ENCODE measurements around the gene OSER1. TPM values are rescaled to one million over a fixed set of nuclear protein-coding genes. Genes with fewer than 3 reads are reported as not detected.
A peak's percentile ranks its signal among the peaks of the same experiment; 100 is the strongest.

OSER1 gene
- total and polyA plus RNA-seq, 9 of the 15 experiments (the other 6 are each of a cell fraction or from before 2014, with no cell fraction given) = 15.5 to 57.3 (median 19.9) TPM

DNA sequence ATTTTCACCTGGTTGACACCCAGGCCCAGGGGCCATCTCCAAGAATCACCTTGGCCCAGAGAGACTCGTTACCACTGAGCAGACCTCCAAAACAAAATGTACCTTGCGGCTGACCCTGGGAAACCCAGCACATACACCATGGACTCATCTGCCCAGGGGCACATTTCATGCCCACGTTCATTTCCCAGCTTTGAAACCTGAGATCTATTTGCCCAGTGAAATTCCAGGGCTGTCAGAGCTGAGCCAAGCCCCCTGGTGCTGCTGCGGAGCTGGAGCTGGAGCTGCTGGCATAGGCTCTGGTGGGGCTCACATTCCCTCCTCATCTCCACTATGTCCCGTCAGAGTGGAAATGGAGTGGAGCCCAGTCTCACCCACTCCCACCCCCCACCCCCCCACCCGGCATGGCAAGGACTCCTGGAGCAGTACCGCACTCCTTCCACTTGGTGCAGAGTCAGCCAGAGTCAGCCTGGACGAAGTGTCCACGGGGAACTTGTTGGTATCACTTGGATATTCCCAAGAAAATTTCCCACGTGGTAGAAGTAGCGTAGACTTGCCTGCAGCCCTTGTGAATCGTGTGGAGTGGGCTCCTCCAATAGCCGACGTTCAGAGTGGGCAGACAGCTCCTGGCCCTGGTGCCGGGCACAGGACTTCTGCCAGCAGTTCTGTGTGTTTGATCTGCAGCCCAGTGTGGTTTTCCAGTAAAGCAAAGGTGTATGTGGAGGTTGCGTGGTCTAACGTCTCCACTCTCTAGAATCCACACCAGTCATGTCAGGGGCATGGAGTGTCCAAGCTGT is 18.1 kb upstream of the OSER1 start (continued):
- TF ChIP-seq ZNF408 (CRISPR knock-in tag; IDR thresholded peaks at IDR 0.05; ENCODE audit: low read depth) = no peak

DNA sequence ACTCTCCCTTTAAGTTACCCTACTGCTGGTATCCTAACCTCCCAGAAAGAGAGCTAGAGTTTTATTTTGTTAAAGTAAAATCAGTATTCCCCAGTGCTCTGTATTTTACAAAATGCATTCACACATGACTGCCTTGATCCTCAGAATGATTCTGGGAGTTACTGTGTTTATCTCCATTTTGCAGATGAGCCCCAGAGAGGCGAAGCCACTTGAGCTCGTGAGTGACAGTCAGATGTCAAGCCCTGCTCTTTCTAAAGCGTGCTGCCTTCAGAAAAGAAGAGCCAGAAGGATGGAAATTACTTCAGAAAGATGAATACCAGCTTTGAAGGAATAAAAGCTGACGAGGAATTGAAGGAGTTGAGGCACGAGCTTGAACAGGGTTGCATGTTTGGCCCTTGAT is 14.1 kb upstream of the OSER1 start:
- in situ Hi-C loops (cut with MboI) = no loop called here
- BruUV-seq (replicated peaks) = no TSS peak
- WGBS (ENCODE audit: insufficient coverage, low coverage, missing lambda C conversion rate) = 0% methylated on average over 5 of the region's 5 CpGs
- TF ChIP-seq, protein P1, sequence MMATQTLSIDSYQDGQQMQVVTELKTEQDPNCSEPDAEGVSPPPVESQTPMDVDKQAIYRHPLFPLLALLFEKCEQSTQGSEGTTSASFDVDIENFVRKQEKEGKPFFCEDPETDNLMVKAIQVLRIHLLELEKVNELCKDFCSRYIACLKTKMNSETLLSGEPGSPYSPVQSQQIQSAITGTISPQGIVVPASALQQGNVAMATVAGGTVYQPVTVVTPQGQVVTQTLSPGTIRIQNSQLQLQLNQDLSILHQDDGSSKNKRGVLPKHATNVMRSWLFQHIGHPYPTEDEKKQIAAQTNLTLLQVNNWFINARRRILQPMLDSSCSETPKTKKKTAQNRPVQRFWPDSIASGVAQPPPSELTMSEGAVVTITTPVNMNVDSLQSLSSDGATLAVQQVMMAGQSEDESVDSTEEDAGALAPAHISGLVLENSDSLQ (IDR thresholded peaks at IDR 0.05) = peak; percentile 63
- TF ChIP-seq, protein P2, sequence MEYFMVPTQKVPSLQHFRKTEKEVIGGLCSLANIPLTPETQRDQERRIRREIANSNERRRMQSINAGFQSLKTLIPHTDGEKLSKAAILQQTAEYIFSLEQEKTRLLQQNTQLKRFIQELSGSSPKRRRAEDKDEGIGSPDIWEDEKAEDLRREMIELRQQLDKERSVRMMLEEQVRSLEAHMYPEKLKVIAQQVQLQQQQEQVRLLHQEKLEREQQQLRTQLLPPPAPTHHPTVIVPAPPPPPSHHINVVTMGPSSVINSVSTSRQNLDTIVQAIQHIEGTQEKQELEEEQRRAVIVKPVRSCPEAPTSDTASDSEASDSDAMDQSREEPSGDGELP (CRISPR knock-in tag; IDR thresholded peaks at IDR 0.05; ENCODE audit: borderline replicate concordance) = no peak
- TF ChIP-seq ZNF41 (CRISPR knock-in tag; conservative IDR thresholded peaks at IDR 0.05) = no peak
- TF ChIP-seq, protein P3, sequence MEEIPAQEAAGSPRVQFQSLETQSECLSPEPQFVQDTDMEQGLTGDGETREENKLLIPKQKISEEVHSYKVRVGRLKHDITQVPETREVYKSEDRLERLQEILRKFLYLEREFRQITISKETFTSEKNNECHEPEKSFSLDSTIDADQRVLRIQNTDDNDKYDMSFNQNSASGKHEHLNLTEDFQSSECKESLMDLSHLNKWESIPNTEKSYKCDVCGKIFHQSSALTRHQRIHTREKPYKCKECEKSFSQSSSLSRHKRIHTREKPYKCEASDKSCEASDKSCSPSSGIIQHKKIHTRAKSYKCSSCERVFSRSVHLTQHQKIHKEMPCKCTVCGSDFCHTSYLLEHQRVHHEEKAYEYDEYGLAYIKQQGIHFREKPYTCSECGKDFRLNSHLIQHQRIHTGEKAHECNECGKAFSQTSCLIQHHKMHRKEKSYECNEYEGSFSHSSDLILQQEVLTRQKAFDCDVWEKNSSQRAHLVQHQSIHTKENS (CRISPR knock-in tag; IDR thresholded peaks at IDR 0.05) = no peak
- no peak for TF ChIP-seq ETS2 (tag; IDR thresholded peaks at IDR 0.05; ENCODE audit: borderline replicate concordance, poor library complexity, severe bottlenecking)
- TF ChIP-seq, protein P4, sequence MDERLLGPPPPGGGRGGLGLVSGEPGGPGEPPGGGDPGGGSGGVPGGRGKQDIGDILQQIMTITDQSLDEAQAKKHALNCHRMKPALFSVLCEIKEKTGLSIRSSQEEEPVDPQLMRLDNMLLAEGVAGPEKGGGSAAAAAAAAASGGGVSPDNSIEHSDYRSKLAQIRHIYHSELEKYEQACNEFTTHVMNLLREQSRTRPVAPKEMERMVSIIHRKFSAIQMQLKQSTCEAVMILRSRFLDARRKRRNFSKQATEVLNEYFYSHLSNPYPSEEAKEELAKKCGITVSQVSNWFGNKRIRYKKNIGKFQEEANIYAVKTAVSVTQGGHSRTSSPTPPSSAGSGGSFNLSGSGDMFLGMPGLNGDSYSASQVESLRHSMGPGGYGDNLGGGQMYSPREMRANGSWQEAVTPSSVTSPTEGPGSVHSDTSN (CRISPR knock-in tag; IDR thresholded peaks at IDR 0.05; ENCODE audit: low read depth) = no peak
- TF ChIP-seq, protein P4 (tag; conservative IDR thresholded peaks at IDR 0.05; ENCODE audit: low read depth) = 0 out of 2 replicates have a peak, but pooled peaks have one; percentile 18
- TF ChIP-seq MECOM (CRISPR knock-in tag; IDR thresholded peaks at IDR 0.05) = peak; percentile 59
- TF ChIP-seq SMARCE1 (IDR thresholded peaks at IDR 0.05) = no peak
- TF ChIP-seq TCF3 (CRISPR knock-in tag; IDR thresholded peaks at IDR 0.05) = 0 out of 2 replicates have a peak, but pooled peaks have one; percentile 19
- no peak for TF ChIP-seq DIDO1 (tag; IDR thresholded peaks at IDR 0.05; ENCODE audit: low read depth)
- TF ChIP-seq EP300 (IDR thresholded peaks at IDR 0.05; ENCODE audit: low read length) = no peak
- TF ChIP-seq ZNF24 (IDR thresholded peaks at IDR 0.05) = no peak

More for the DNA sequence above, 14.1 kb upstream of the OSER1 start:
- H3K27ac ChIP-seq (ENCODE audit: extremely low read depth, low read depth, low read length) = no peak overlapping the region
- ChIA-PET CTCF (ENCODE audit: low intra/inter-chr PET ratio) (interaction anchor here (0.7 kb wide), 1 partner anchor 505 kb away, joined by 4 read pairs; no protein-coding TSS in a partner anchor), POLR2A (interaction anchor here (1.3 kb wide), 1 partner anchor 9 kb away, joined by 3 read pairs; no protein-coding TSS in a partner anchor)
- H3K9me1 ChIP-seq (ENCODE audit: control insufficient read depth, insufficient read depth, low read length) = no peaks in the 10 kb centered on the region
- no peaks in the 10 kb centered on the region for H3K36me3 ChIP-seq (ENCODE audit: control insufficient read depth, insufficient read depth, low read length)
- H3K4me3 ChIP-seq = no peak overlapping the region
- DNase-seq (ENCODE audit: extremely low read depth in 1 of 4, low spot score in 3 of 4) = no peak
- H3K9ac ChIP-seq (ENCODE audit: insufficient read depth in 1 of 2, low read depth in 2 of 2, low read length in 2 of 2) = no peak overlapping the region
- H4K20me1 ChIP-seq (replicated peaks; ENCODE audit: control insufficient read depth, insufficient read depth, low read length) = peaks cover 10% of the 10 kb centered on the region; the same call in 1 of the 2 replicates
- no peaks in the 10 kb centered on the region for H3K79me2 ChIP-seq (ENCODE audit: control insufficient read depth, insufficient read depth, low read length)
- no peaks in the 10 kb centered on the region for H3K9me3 ChIP-seq (replicated peaks; ENCODE audit: control insufficient read depth, insufficient read depth, low read depth, low read length)
- no peak overlapping the region for H2AFZ ChIP-seq (ENCODE audit: low read depth, low read length)
- H3K27me3 ChIP-seq (ENCODE audit: control insufficient read depth in 2 of 2, insufficient read depth in 2 of 2, low read length in 2 of 2) = peaks cover 7 to 36% of the 10 kb centered on the region in 2 experiments
- no peak for ATAC-seq
- no peak overlapping the region for H3K4me2 ChIP-seq (ENCODE audit: insufficient read depth, low read length)
- intact Hi-C loops (cut with micrococcal nuclease) = no loop called here
- H3K4me1 ChIP-seq (replicated peaks in 1 of 2; ENCODE audit: control insufficient read depth in 2 of 2, insufficient read depth in 2 of 2, low read length in 2 of 2) = peaks cover 0 to 3% of the 10 kb centered on the region in 2 experiments; a peak in 2 of 5 replicates
- FAIRE-seq = no peak
